ENCODE measurements around the gene PWWP2B. TPM values are rescaled to one million over a fixed set of nuclear protein-coding genes. Genes with fewer than 3 reads are reported as not detected.

Gene PWWP2B
- total RNA-seq, 6 experiments from 2014 or later, result 3.0 to 12.2 (median 5.1) TPM

GRCh38 chr10:132447446-132448247 is 50.6 kb downstream of the PWWP2B start:
- 73% methylated on average over 8 of the region's 29 CpGs for WGBS (ENCODE audit: insufficient coverage, low coverage, low lambda C conversion rate, missing lambda C conversion rate)
- no peak for TF ChIP-seq POLR2A (IDR thresholded peaks at IDR 0.05)
- TF ChIP-seq CTCF (IDR thresholded peaks at IDR 0.05), result no peak

GRCh38 chr10:132448248-132448731 is 51.3 kb downstream of the PWWP2B start:
- intact Hi-C loops (cut with DNase I), result loop anchor here in 1 of 2 donors (5.0 kb wide), 1 partner anchor 56 kb away; no protein-coding TSS in a partner anchor
- ATAC-seq (peak; percentile 61 to 71 (median 66)), DNase-seq (peak; percentile 83 to 86 (median 85))
- peaks cover 0 to 17% (median 5%) of the 10 kb centered on the region in 4 donors for H3K4me1 ChIP-seq
- no peaks in the 10 kb centered on the region for H3K36me3 ChIP-seq
- peak overlapping the region; percentile 29 to 60 (median 48) for H3K27ac ChIP-seq
- peak; percentile 22 for TF ChIP-seq POLR2A (IDR thresholded peaks at IDR 0.05)
- no peak for TF ChIP-seq CTCF (IDR thresholded peaks at IDR 0.05)
- H3K27me3 ChIP-seq, result no peaks in the 10 kb centered on the region
- no peaks in the 10 kb centered on the region for H3K9me3 ChIP-seq
- WGBS (ENCODE audit: insufficient coverage, low coverage, low lambda C conversion rate, missing lambda C conversion rate), result 25% methylated on average over 13 of the region's 15 CpGs
- no peak overlapping the region for H3K4me3 ChIP-seq

More at GRCh38 chr10:132447446-132448247, 50.6 kb downstream of the PWWP2B start:
- peak overlapping the region; percentile 29 to 60 (median 48) for H3K27ac ChIP-seq
- peak in 2 of 4 donors; percentile 2 to 4 for ATAC-seq
- peaks cover 0 to 10% (median 1%) of the 10 kb centered on the region in 4 donors for H3K4me1 ChIP-seq
- DNase-seq, result peak in 1 of 3 donors; percentile 47
- no peaks in the 10 kb centered on the region for H3K36me3 ChIP-seq
- intact Hi-C loops (cut with DNase I), result loop anchor here in 1 of 2 donors (5.0 kb wide), 1 partner anchor 55 kb away; no protein-coding TSS in a partner anchor
- no peaks in the 10 kb centered on the region for H3K9me3 ChIP-seq
- H3K4me3 ChIP-seq, result no peak overlapping the region
- H3K27me3 ChIP-seq, result no peaks in the 10 kb centered on the region

GRCh38 chr10:132449051-132449810 is 52.2 kb downstream of the PWWP2B start:
- no peak overlapping the region for H3K27ac ChIP-seq
- ATAC-seq, result peak; percentile 39 to 53 (median 46)
- WGBS (ENCODE audit: insufficient coverage, low coverage, low lambda C conversion rate, missing lambda C conversion rate), result 45% methylated on average over 21 of the region's 22 CpGs
- TF ChIP-seq CTCF (IDR thresholded peaks at IDR 0.05), result no peak
- no peak for TF ChIP-seq POLR2A (IDR thresholded peaks at IDR 0.05)
- H3K27me3 ChIP-seq, result no peaks in the 10 kb centered on the region
- H3K4me3 ChIP-seq, result no peak overlapping the region
- intact Hi-C loops (cut with DNase I), result loop anchor here in 1 of 2 donors (5.0 kb wide), 1 partner anchor 57 kb away; no protein-coding TSS in a partner anchor
- H3K9me3 ChIP-seq, result no peaks in the 10 kb centered on the region
- peak; percentile 73 to 84 (median 81) for DNase-seq
- H3K36me3 ChIP-seq, result no peaks in the 10 kb centered on the region
- peaks cover 0 to 20% (median 5%) of the 10 kb centered on the region in 4 donors for H3K4me1 ChIP-seq

GRCh38 chr10:132449811-132450181 is 52.8 kb downstream of the PWWP2B start:
- intact Hi-C loops (cut with DNase I), result loop anchor here (5.0 kb wide), 2 partner anchors 57 to 222 kb away; no protein-coding TSS in a partner anchor
- H3K36me3 ChIP-seq, result no peaks in the 10 kb centered on the region
- no peaks in the 10 kb centered on the region for H3K27me3 ChIP-seq
- ATAC-seq (no peak), DNase-seq (peak in 2 of 3 donors; percentile 26 to 57)
- 65% methylated on average over 5 of the region's 11 CpGs for WGBS (ENCODE audit: insufficient coverage, low coverage, low lambda C conversion rate, missing lambda C conversion rate)
- H3K27ac ChIP-seq, result no peak overlapping the region
- TF ChIP-seq POLR2A (IDR thresholded peaks at IDR 0.05), result no peak
- no peak for TF ChIP-seq CTCF (IDR thresholded peaks at IDR 0.05)
- peaks cover 0 to 20% (median 5%) of the 10 kb centered on the region in 4 donors for H3K4me1 ChIP-seq
- H3K4me3 ChIP-seq, result no peak overlapping the region
- H3K9me3 ChIP-seq, result no peaks in the 10 kb centered on the region
